ENCODE data around the gene PLA2G2A.

GRCh38 chr1:19938472-19938871, 40.9 kb downstream of the PLA2G2A start:
- TF ChIP-seq CTCF (IDR thresholded peaks at IDR 0.05; ENCODE audit: insufficient read depth, low read length), result no peak
- TF ChIP-seq GABPA (IDR thresholded peaks at IDR 0.05; ENCODE audit: low read depth), result no peak
